GM18498 (cell line): Measurements from ENCODE around the gene ANKS3.
A peak's percentile ranks its signal among the peaks of the same experiment; 100 is the strongest.
"Not testable (repeated sequence)": the region's sequence is repeated elsewhere in the genome, so short reads cannot be mapped to it uniquely, and the experiment has no call there.

Experiments used
- ATAC-seq: cut with Tn5 transposase; IDR thresholded peaks from one replicate; pipeline ENCODE4 v1.9.1; 2021; ENCODE audit warnings: mild to moderate bottlenecking, moderate library complexity; ENCODE audit not compliant: unreplicated experiment

ANKS3 gene

GRCh38 chr16:4755687-4756086 is 21.6 kb upstream of the ANKS3 start:
- ATAC-seq = no peak

- ATAC-seq = no peak
Measured at GRCh38 chr16:4754865-4755264, 20.8 kb upstream of the ANKS3 start.

GRCh38 chr16:4753227-4753626 is 19.2 kb upstream of the ANKS3 start:
- no peak for ATAC-seq

- ATAC-seq = no peak
Measured at GRCh38 chr16:4752351-4753100, 18.5 kb upstream of the ANKS3 start.

GRCh38 chr16:4750896-4751295 is 16.8 kb upstream of the ANKS3 start:
- no peak for ATAC-seq

GRCh38 chr16:4749700-4750257 is 15.7 kb upstream of the ANKS3 start:
- no peak for ATAC-seq

GRCh38 chr16:4748682-4749411 is 14.8 kb upstream of the ANKS3 start:
- no peak for ATAC-seq

- peak; percentile 41 for ATAC-seq
Measured at GRCh38 chr16:4747906-4748681, 14.0 kb upstream of the ANKS3 start.

GRCh38 chr16:4746991-4747574 is 13.0 kb upstream of the ANKS3 start:
- ATAC-seq = no peak

- ATAC-seq = no peak
Measured at GRCh38 chr16:4746215-4746614, 12.1 kb upstream of the ANKS3 start.

GRCh38 chr16:4745274-4745569 is 11.2 kb upstream of the ANKS3 start:
- ATAC-seq = no peak

- no peak for ATAC-seq
Measured at GRCh38 chr16:4744555-4745273, 10.6 kb upstream of the ANKS3 start.

GRCh38 chr16:4743226-4743878 is 9.3 kb upstream of the ANKS3 start:
- no peak for ATAC-seq

GRCh38 chr16:4738370-4738769 is 4.3 kb upstream of the ANKS3 start:
- ATAC-seq = not testable (repeated sequence)

- ATAC-seq = no peak
Measured at GRCh38 chr16:4737545-4737944, 3.5 kb upstream of the ANKS3 start.

GRCh38 chr16:4736546-4736945 is 2.5 kb upstream of the ANKS3 start:
- ATAC-seq = no peak

GRCh38 chr16:4734730-4735535 is 862 bp upstream of the ANKS3 start:
- ATAC-seq = peak; percentile 72

GRCh38 chr16:4733747-4734062 is 366 bp downstream of the ANKS3 start:
- peak; percentile 4 for ATAC-seq

- no peak for ATAC-seq
Measured at GRCh38 chr16:4733211-4733742, 794 bp downstream of the ANKS3 start.
